Stimulated activated CD8-positive, alpha-beta memory T cell treated with anti-CD3 and anti-CD28 coated beads, Interleukin-12 subunit alpha, Interleukin-12 subunit beta, amount 100 ng/mL, for 4 hours (primary cell): ENCODE data around the gene PROKR1.
"Not testable (repeated sequence)": the region's sequence is repeated elsewhere in the genome, so short reads cannot be mapped to it uniquely, and the experiment has no call there.

ENCODE experiments used
- DNase-seq: peaks from one replicate; pipeline ENCODE4 v3.0.0-alpha.2; 2020; ENCODE audit warnings: low read depth

The PROKR1 gene

DNA sequence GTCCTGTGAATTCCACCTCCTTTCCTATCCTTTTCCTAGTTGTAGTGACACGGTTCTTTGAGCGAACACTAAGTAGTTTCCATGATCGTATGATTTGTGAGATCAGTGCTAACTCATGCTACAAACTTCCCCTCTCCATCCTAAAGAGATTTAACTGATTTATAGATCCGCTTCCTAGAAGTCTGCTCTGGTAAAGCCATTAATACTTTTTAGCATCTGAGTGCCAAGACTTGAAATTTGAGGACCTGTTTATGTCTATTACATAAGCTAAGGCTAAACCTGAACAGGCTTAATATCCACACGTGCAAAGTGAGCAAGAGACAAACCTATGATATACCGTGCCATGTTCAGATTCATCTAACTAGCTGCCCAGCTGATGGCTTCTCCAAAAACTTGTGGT is 14.9 kb downstream of the PROKR1 start:
- no peak for DNase-seq

DNA sequence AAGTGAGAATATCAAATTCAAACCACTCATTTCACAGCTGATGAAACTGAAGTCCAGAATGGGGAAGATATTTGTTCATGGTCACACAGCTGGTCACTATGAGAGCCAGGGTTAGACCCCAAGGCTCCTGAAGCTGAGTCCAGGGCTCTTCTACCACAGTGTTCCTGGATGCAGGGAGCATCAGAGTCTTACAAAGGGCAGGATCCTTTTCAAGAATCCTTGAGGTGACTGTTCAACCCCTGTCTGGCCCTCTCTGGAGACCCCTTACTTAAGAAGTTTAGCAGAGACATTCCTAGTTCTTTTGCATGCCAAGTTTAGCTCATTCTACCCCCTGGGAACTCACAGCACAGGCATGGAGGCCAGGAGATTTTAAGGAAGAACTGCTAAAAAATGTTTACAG is 15.7 kb downstream of the PROKR1 start:
- no peak for DNase-seq

DNA sequence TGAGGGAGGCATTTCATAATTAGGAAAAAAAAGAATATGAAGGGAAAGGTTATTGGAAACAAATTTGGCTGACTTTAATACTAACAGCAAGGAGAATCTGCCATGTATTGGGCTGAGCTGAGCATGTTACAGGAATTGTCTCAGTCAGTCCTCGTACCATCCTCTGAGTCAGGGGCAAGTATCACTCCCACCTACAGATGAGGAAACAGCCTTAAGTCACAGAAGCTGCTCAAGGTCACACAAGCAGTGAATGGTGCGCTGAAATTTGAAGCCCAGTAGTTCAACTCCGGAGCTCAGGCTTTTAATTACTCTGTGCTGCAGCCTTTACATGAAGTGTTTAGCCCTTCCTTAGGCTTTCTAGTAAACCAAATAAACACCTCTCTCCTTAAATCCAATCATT is 17.3 kb downstream of the PROKR1 start:
- DNase-seq: no peak

DNA sequence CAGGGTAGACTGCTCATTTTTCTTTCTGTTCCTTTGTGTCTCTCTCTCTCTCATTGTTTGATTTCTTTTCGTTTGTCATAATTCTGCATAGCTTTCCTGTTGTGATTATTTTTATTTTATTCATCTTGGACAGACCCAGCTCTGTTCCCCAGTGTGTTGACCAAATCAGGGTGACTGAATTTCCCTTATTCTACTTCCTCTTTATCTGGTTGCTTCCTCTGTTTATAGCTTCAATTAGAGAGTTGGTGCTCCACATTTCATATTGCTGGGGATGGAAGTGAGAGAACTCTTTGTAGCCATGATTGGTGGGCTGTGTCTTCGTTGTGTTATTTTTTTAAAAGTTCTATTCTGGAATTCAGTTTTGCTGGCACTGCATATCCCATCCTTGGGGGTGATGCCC is 19.1 kb downstream of the PROKR1 start:
- DNase-seq: no peak

DNA sequence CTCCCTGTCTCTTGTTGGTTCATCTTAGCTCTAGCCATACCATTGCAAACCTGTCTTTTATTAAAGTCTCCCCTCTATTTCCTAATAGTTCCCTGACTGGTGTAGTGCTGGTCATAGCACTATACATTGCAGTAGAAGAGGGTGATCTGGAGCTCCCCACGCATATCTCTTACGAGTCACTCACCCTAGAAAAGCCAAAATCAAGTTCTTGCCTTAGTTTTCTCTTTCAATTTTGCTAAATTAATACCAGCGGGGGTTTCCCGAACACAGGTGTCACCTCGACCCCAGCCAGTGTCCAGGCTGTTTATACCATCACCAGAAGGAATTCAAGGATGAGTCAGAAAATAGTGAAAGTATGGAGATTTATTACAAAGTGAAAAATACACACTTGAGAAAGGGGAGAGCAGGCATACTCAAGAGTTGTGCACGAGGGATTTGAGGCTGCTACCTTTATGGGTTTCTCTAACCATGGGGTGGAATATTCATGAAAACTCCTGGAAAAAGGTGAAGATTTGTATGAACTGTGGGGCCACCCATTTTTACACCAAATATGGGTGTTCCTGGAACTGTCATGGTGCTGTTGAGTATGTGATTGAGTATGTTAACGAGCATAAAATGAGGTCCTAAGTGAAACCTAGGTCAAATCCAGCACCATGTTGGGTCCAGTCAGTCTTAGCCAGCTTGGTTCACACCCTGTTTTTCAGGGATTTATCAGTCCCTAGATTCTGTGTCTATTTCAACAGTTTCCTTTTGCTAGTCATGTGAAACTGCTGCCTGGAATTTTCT is 20.2 kb downstream of the PROKR1 start:
- no peak for DNase-seq

DNA sequence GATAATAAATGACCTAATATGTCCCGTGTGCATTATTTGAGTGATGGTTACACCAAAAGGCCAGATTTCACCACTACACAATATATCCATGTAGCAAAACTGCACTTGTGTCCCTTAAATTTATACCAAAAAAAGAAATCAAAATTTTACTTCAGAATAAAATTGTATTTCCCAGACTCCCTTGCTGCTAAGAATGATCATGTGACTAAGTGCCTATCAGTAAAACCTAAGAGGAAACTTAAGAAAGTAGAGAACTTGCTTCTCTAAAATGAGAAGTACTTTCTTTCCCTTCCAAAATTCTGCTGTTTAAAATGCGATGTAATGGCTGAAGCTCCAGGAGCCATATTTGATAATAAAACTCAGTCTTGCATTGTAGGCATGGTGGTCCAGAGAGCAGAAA is 24.0 kb downstream of the PROKR1 start:
- DNase-seq: no peak

DNA sequence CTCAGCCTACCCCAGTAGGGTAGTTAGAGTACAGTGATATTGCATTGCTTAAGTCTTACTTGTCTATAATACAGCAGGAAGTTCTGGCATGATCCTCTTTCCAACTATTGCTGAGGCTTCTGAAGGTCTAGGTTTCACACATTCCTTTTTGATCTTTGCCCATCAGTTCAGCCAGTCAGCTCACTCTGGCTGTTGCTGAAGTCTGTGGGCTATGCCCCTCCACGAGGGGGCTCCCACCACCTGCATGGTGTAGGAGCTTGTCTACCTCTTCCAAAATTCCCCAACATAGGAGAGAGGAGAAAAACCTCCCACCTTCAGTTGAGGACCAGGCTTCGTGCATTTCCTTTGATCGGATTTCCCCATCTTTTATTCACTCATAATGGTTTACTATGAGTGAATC is 26.3 kb downstream of the PROKR1 start:
- no peak for DNase-seq

DNA sequence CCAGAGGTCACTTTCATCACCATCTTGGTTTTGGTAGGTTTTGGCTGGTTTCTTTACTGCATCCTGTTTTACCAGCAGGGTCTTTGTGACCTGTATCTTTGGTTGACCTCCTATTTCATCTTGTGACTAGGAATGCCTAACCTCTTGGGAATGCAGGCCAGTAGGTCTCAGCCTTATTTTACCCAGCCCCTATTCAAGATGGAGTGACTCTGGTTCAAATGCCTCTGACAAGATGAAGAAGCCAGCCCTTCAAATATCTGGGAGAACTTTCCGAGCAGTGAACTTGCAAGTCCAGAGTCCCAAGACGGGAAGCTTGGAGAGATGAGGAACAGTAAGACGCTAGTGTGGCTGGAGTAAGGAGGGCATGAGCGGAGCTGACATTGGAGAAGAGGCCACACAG is 28.6 kb downstream of the PROKR1 start:
- DNase-seq: no peak

DNA sequence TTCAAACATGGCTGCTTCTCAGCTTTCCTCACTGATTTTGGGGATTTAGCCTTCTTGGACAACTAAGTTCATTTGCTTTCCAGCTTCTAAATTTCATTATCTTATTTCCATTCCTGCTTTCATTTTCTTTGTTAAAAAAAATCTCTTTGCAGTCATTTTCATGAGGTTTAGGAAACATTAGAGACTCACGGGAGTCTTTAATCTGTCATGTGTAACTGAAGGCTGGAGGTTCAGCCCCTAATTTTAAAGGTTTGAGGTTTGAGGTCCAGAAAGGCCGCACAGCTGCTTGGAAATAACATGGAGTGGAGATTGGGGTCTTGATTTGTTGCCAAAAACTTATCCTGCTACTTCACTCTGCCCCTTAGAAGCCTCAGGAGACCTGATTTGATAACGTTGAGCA is 30.3 kb downstream of the PROKR1 start:
- no peak for DNase-seq

DNA sequence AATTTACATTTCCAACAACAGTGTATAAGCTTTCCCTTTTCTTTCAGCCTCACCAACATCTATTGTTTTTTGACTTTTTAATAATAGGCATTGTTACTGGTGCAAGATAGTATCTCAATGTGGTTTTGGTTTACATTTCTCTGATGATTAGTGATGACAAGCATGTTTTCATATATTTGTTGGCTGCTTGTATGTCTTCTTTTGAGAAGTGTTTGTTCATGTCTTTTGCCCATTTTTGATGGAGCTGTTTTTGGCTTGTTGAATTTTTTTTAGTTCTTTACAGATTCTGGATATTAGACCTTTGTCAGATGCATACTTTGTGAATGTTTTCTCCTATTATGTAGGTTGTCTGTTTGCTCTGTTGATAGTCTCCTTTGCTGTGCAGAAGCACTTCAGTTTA is 32.1 kb downstream of the PROKR1 start:
- DNase-seq: no peak

DNA sequence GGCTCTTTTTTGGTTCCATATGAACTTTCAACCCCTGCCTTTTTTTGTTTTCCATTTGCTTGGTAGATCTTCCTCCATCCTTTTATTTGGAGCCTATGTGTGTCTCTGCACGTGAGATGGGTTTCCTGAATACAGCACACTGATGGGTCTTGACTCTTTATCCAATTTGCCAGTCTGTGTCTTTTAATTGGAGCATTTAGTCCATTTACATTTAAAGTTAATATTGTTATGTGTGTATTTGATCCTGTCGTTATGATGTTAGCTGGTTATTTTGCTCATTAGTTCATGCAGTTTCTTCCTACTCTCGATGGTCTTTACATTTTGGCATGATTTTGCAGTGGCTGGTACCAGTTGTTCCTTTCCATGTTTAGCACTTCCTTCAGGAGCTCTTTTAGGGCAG is 34.5 kb downstream of the PROKR1 start:
- not testable (repeated sequence) for DNase-seq

DNA sequence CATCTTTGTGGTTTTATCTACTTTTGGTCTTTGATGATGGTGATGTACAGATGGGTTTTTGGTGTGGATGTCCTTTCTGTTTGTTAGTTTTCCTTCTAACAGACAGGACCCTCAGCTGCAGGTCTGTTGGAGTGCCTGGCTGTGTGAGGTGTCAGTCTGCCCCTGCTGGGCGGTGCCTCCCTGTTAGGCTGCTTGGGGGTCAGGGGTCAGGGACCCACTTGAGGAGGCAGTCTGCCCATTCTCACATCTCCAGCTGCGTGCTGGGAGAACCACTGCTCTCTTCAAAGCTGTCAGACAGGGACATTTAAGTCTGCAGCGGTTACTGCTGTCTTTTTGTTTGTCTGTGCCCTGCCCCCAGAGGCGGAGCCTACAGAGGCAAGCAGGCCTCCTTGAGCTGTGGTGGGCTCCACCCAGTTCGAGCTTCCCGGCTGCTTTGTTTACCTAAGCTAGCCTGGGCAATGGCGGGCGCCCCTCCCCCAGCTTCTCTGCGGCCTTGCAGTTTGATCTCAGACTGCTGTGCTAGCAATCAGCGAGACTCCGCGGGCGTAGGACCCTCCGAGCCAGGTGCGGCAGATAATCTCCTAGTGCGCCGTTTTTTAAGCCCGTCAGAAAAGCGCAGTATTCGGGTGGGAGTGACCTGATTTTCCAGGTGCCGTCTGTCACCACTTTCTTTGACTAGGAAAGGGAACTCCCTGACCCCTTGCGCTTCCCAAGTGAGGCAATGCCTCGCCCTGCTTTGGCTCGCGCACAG is 36.0 kb downstream of the PROKR1 start:
- not testable (repeated sequence) for DNase-seq

DNA sequence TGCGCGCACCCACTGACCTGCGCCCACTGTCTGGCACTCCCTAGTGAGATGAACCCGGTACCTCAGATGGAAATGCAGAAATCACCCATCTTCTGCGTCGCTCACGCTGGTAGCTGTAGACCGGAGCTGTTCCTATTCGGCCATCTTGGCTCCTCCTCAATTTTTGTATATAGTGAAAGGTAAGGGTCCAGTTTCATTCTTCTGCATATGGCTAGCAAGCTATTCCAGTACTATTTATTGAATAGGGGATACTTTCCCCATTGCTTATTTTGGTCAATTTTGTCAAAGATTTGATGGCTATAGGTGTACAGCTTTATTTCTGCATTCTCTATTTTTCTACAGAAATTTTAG is 36.5 kb downstream of the PROKR1 start:
- not testable (repeated sequence) for DNase-seq

DNA sequence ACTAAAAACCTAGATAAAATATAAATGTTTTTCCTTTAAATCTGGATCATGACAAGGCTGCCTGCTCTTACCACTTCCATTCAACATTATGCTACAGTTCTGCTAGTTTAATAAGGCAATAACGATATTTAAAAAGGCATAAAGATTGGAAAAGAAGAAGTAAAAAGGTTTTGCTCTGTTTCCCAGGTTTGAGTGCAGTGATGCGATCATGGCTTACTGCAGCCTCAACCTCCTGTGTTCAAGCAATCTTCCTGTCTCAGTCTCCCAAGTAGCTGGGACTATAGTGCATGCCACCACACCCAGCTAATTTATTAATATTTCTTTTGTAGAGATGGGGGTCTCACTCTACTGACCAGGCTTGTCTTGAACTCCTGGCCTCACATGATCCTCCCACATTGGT is 40.8 kb downstream of the PROKR1 start:
- no peak for DNase-seq

DNA sequence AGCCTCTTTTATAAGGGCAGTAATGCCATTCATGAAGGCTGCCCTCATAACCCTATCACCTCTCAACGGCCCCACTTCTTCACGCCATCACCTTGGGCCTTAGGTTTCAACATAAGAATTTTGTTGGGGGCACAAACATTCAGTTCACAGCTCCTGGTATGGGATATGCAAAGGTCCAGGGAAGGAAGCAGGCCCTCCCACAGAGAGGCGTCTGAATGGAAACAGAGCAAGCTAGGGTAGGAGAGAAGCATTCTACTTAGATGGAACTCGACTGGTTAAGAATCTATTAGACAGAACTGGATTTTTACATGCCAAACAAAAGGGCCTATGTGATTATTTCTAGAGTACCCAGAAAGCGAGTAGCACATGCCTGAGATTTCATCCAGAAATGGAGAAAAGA is 42.8 kb downstream of the PROKR1 start:
- DNase-seq: no peak

DNA sequence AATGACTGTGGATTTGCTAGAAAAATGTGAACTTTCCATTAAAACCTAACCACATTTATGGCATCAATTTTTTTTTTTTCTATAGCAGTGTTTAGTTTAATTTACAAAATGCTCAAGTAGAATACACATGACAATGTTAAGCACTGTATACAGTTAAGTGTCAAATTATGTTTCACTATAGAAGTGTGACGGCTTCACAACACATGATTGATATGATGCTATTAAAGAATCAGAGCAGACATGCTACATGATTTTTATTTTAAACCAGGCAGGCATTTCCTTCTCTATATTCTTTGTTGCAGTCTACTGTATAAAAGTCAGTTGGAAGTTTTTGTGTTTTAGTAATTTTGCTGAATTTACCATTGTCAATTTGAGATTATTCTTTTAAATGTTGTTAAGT is 43.6 kb downstream of the PROKR1 start:
- no peak for DNase-seq

DNA sequence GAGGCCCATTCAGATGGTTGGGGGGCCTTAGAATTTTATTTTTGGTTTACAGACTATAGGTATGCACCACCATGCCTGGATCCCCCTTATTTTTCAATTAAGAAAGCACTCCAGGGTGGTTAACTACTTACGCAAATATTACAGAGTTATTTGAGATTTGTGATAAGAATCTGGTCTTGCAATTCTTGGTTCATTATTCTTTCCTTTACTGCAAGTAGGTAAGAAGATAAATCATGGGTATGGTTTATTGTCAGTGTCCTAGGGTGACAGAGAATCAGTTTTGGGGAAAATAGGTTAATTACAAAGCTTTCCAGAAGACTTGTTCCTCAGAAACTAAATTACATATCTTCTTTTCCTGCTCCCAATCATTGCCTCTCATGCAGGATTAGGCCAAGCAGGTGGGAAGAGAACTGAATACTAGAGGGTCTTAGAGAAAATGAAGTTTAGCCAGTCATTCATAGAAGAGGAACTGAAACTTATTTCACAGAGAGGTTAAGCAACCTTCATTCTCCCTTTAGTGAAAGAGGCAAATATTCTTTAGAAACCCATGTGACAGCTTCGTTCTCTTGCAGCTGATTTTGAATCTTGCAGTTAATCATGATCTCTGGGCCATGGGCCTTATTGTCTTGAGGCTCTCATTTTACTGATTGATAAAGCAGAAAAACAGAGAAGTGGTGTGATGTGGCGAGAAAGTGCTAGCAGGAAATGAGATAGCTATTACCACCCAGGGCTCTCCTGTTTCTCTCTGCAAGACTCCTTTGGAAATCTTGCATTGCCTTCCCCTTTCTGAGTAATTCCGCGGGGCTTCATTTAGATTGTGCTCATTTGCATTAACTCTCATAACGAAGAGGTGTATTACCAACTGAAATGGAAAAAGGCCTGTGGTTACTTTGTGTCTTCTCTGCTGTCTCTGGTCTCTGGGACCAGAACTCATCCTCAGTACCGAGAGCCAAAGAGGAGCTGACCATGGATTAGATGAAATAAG is 46.5 kb downstream of the PROKR1 start:
- DNase-seq: no peak

DNA sequence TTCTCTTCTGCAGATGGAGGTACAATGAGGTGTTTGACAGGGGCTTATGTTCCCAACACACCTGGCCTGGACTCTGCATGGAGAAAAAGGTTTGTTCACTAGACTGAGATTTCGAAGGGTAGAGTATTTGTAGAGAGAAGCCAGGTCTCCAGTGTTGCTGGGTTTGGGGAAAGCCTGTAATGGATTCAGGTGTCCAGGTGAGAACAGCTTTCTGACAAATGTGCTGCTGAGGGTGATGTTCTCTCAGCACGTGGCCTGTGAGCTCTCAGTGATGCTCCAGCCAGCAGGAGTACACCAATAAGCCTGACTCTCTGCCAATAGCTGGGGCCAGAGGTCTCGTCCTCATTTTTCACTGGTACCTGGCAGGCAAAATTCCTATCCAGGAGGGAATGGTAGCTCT is 47.5 kb downstream of the PROKR1 start:
- no peak for DNase-seq

DNA sequence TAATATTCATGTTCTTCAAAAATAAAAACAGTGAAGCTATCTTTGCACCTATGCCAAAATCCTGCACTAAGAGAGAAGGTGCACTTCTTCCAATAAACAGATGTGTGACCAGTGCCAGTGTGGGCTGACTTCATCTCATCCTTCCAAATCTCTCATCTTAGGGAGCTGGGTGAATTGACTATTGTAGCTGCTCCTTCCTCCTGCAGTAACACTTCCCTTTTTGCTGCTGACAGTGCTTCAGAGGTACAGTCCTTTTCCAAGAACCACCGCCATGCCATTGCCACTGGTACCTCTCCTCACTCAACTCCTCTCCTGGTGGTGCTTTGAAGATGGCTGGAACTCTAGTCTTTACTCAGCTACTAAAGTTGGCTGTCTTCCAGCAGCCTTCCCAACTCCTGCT is 49.1 kb downstream of the PROKR1 start:
- no peak for DNase-seq

DNA sequence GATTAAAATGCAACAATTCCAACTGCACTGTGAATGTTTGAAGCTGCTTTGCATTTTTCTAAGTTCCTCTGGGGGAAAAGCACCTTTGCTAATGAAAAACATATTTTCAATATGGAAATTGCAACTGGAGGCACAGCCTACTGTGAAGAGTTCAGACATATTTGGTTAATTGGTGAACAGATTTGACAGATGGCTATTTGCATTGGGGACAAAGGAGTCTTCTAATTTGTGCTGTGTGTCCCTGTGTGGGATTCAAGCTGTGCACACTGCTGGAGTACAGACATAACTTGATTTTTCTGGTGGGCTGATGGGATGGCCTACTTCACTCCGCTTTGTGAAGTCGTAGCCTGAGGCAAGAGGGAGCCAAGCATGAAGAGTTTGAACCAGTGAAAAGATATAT is 50.6 kb downstream of the PROKR1 start:
- no peak for DNase-seq

DNA sequence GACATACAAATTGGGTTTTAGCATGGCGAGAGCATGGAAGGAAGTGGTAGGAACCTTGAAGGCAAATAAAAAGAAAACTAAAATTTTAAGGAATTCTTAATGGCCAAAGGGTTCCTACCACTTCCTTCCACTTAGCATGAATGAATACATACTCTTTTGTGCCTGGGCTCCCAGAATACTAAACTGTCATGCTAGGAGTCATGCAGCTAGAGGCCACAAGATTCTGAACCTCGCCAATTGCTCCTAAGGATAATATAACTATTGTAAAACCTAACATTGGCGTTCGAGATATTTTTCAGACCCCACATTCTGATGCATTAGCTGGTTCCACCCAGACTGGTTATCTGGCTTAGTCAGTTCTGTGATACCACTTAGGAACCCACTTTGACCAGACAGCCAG is 52.6 kb downstream of the PROKR1 start:
- no peak for DNase-seq

DNA sequence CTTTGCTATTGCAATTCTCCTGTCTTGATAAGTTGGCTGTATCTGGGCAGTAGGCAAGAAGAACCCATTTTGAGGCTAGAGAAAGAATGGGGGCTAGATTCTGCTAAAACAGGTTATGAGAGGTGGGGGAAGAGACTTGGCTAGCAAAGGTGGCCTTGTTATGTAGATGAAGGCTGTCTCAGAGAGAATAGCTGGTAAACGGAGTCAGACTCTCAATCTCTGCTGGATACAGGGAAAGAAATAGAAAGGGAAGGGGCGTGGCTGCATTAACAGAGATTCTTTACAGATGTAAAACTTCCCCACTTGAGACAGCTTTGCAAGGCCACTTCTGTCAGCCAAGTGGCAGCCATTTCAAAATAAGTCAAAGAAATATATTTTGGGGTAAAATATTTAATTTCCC is 53.2 kb downstream of the PROKR1 start:
- DNase-seq: no peak
